ENCODE data around the gene SLPI. TPM values are rescaled to one million over a fixed set of nuclear protein-coding genes. Genes with fewer than 3 reads are reported as not detected.

SLPI gene
- total RNA-seq, 2 donors from 2014 or later, result 57.3 to 306 TPM

DNA sequence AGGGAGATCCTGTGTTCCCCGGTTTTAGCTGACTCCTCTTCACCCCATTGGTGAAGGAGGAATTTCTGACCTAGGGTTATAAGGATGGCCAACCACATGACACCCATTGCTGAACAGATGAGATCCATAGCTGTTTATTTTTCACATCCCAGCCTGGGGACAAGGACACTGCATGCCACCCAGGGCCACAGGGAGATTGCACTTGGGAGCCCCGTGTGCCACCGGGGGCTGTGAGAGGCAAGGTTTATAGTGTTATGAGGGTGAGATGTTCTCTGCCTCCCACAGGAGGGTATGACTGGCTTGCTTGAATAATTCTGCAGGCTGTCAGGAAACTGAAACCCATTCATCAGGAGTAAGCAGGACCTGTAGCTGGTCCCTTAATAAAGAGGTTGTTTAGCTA lies 14.7 kb upstream of the SLPI start:
- Histone ChIP-seq H3K27ac (no peak overlapping the region), H3K4me1 (no peaks in the 10 kb centered on the region), H3K27me3 (no peaks in the 10 kb centered on the region), H3K36me3 (no peaks in the 10 kb centered on the region), H3K4me3 (no peak overlapping the region), H3K9me3 (no peaks in the 10 kb centered on the region)
- no peak for DNase-seq (ENCODE audit: low spot score)
- TF ChIP-seq, protein P1, sequence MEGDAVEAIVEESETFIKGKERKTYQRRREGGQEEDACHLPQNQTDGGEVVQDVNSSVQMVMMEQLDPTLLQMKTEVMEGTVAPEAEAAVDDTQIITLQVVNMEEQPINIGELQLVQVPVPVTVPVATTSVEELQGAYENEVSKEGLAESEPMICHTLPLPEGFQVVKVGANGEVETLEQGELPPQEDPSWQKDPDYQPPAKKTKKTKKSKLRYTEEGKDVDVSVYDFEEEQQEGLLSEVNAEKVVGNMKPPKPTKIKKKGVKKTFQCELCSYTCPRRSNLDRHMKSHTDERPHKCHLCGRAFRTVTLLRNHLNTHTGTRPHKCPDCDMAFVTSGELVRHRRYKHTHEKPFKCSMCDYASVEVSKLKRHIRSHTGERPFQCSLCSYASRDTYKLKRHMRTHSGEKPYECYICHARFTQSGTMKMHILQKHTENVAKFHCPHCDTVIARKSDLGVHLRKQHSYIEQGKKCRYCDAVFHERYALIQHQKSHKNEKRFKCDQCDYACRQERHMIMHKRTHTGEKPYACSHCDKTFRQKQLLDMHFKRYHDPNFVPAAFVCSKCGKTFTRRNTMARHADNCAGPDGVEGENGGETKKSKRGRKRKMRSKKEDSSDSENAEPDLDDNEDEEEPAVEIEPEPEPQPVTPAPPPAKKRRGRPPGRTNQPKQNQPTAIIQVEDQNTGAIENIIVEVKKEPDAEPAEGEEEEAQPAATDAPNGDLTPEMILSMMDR (IDR thresholded peaks at IDR 0.05), result no peak

DNA sequence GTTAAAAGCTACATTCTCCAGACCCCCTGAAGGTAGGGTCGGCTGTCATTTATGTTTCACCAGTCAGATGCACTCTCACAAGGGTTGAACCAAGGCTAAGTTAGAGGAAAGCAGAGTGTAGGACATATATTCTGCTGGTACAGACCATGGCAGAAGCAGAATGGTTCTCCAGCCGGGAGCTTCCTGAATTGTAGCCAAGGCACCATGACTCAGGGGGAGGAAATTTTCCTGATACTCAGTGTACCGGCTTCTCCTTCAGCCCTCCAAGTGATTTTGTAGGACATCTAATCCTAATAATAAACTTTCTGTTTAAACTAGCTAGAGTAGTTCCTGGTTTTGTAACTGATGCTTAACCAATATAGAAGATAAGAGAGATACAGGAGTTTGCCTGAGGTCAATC lies 14.2 kb upstream of the SLPI start:
- Histone ChIP-seq H3K4me3 (no peak overlapping the region), H3K27me3 (no peaks in the 10 kb centered on the region), H3K27ac (no peak overlapping the region), H3K36me3 (no peaks in the 10 kb centered on the region), H3K9me3 (no peaks in the 10 kb centered on the region), H3K4me1 (no peaks in the 10 kb centered on the region)
- DNase-seq (ENCODE audit: low spot score), result no peak
- TF ChIP-seq, protein P1 (IDR thresholded peaks at IDR 0.05), result no peak

DNA sequence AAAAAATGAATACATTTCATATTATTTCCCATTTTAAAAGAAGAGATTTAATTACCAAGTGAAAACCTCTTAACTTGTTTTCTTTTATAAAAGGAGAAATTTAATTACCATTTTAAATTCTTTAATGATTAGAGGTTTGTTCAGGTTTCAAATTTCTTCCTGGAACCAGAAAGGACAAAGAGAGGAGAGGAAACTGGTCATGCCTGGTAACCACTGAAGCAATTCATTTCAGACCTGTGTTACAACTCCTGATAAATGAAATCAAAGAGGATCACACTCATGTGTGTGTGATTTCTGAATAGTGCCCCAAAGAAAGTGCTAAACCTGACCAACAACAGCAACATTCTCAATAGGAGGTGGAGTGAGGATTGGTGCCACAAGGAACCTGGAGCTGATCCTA lies 12.6 kb upstream of the SLPI start:
- Histone ChIP-seq H3K27ac (no peak overlapping the region), H3K9me3 (no peaks in the 10 kb centered on the region), H3K27me3 (no peaks in the 10 kb centered on the region), H3K4me3 (no peak overlapping the region), H3K4me1 (no peaks in the 10 kb centered on the region), H3K36me3 (no peaks in the 10 kb centered on the region)
- no peak for DNase-seq (ENCODE audit: low spot score)
- TF ChIP-seq, protein P1 (IDR thresholded peaks at IDR 0.05), result no peak

DNA sequence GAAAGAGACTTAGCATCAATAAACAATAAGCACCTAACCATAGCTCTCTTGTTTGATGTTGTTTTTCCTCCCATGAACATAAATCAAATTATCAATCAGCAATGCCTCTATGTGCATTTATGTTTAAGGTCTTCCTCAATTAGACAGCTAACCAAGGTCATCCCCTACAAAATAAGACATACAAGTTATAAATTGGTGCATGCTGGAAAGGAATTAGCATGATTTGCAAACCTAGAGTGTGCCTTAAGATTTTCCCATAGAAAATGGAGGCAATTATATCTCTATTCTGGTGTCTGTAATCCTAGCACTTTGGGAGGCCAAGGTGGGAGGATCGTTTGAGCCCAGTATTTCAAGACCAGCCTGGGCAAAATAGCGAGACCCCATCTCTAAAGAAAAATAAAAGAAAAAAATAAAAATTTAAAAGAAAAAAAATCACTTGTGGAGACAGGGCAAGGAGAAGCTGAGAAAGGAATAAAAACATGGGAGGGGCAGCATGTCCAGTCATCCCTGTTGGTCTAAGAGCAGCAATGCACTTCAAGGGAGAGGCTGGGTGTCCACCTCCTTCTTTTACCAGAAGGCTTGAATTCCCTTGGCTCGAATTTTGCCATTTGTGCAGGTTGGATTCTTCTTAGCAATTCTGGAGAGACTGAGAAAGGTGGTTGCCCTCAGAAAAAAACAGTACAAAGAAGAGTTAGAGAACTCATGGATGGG lies 9.3 kb upstream of the SLPI start:
- H3K27ac ChIP-seq, result no peak overlapping the region
- H3K4me1 ChIP-seq, result no peaks in the 10 kb centered on the region
- TF ChIP-seq, protein P1 (IDR thresholded peaks at IDR 0.05), result no peak
- DNase-seq (ENCODE audit: low spot score), result no peak
- H3K36me3 ChIP-seq, result no peaks in the 10 kb centered on the region
- H3K4me3 ChIP-seq, result no peak overlapping the region
- no peaks in the 10 kb centered on the region for H3K9me3 ChIP-seq
- no peaks in the 10 kb centered on the region for H3K27me3 ChIP-seq

DNA sequence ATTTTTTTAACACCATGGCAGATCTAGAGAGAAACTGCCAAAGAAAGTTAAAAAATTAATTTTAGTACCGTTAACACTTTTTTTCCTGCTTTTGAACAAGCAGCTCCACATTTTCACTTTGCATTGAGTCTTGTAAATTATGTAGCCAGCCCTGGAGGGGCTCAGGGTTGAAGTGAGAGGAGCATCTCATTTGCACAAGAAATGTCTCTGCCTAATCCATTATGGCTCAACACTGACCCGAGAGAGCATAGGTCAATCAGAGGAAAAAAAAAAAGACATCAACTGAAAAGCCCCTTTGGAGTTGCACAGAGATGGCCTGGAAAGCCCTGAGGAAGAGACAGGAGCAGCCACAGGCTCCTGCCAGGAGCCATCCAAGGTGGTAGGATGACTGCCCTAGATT lies 4.3 kb upstream of the SLPI start:
- Histone ChIP-seq H3K27me3 (no peaks in the 10 kb centered on the region), H3K36me3 (no peaks in the 10 kb centered on the region), H3K27ac (no peak overlapping the region), H3K4me3 (no peak overlapping the region), H3K9me3 (no peaks in the 10 kb centered on the region), H3K4me1 (peaks cover 0 to 7% of the 10 kb centered on the region in 2 donors)
- TF ChIP-seq, protein P1 (IDR thresholded peaks at IDR 0.05), result no peak
- DNase-seq (ENCODE audit: low spot score), result no peak

DNA sequence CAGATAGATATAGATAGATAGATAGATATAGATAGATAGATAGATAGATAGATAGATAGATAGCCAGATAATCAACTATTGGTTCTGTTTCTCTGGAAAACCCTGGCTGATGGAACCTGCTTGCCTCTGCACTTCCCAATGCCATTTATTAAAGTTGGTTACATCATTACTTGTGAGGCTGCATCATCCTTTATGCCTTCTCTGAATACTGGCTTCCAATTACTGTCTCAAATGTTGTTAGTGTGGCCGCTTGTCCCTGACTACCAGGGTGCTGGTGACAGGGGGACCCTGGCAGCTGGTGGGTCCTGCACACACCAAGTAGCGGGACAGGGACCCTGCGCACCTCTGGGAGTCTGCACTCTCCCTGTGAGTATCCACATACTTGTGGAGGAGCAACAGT lies 3.9 kb upstream of the SLPI start:
- TF ChIP-seq, protein P1 (IDR thresholded peaks at IDR 0.05), result no peak
- H3K27me3 ChIP-seq, result no peaks in the 10 kb centered on the region
- H3K27ac ChIP-seq, result no peak overlapping the region
- H3K36me3 ChIP-seq, result no peaks in the 10 kb centered on the region
- H3K9me3 ChIP-seq, result no peaks in the 10 kb centered on the region
- peaks cover 0 to 7% of the 10 kb centered on the region in 2 donors for H3K4me1 ChIP-seq
- no peak for DNase-seq (ENCODE audit: low spot score)
- no peak overlapping the region for H3K4me3 ChIP-seq
